Peyer's patch (tissue), 4 donors: Measurements from ENCODE around the gene SULF2.

Experiments used
- CTCF ChIP-seq, 6 experiments: fragments of 450-650 bp in 4 of 6; fragments of 200-600 bp in 2 of 6; sonication (generic) in 1 of 6; IDR thresholded peaks; one replicate each; pipeline ENCODE4 v1.5.1; 2017 to 2019; ENCODE audit warnings: antibody characterized with exemption in 6 of 6, mild to moderate bottlenecking in 3 of 6, moderate library complexity in 1 of 6
- POLR2A ChIP-seq, 2 donors: fragments of 450-650 bp; IDR thresholded peaks; one replicate each; pipeline ENCODE4 v1.5.1; 2017; ENCODE audit warnings: antibody characterized with exemption in 2 of 2, mild to moderate bottlenecking in 2 of 2, moderate library complexity in 2 of 2

GRCh38 chr20:47719211-47719610 lies 66.1 kb downstream of the SULF2 start:
- TF ChIP-seq CTCF (IDR thresholded peaks at IDR 0.05) (no peak), POLR2A (IDR thresholded peaks at IDR 0.05) (no peak)
